Right lobe of liver (tissue), 4 donors: ENCODE data around the gene ZMIZ2.

ENCODE experiments used
- CTCF ChIP-seq, 4 donors: fragments of 200-600 bp in 3 of 4; fragments of 450-650 bp in 1 of 4; IDR thresholded peaks; one replicate each; pipeline versions ENCODE4 v1.5.1 to v1.8.0; 2016 to 2022; ENCODE audit warnings: antibody characterized with exemption in 4 of 4, mild to moderate bottlenecking in 2 of 4
- POLR2A ChIP-seq: fragments of 450-650 bp; IDR thresholded peaks from one replicate; pipeline ENCODE4 v1.6.1; 2017; ENCODE audit warnings: antibody characterized with exemption, mild to moderate bottlenecking
- donor health status: DM: no; HTN: no; CAD: no.
- donor health status: DM: no; HTN: no; CAD: no.
- donor health status: DM: no; HTN: yes; CAD: no.

DNA sequence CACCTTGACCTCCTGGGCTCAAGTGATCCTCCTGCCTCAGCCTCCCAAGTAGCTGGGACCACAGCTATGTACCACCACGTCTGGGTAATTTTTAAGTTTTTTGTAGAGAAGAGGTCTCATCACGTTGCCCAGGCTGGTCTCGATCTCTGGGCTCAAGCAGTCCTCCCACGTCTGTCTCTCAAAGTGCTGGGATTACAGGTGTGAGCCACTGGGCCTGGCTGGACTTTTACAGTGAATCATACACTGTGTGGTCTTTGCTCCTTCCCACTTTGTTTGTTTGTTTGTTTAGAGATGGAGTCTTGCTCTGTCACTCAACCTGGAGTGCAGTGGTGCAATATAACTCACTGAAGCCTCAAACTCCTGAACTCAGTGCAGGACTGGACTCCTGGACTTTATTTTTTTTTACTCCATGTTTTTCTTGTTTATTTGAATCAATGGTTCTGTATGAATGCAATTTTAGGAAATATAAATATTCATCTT is 60.3 kb downstream of the ZMIZ2 start:
- TF ChIP-seq CTCF (IDR thresholded peaks at IDR 0.05) (no peak), POLR2A (no peak)
